ENCODE data around the gene ZNF398.

The ZNF398 gene

DNA sequence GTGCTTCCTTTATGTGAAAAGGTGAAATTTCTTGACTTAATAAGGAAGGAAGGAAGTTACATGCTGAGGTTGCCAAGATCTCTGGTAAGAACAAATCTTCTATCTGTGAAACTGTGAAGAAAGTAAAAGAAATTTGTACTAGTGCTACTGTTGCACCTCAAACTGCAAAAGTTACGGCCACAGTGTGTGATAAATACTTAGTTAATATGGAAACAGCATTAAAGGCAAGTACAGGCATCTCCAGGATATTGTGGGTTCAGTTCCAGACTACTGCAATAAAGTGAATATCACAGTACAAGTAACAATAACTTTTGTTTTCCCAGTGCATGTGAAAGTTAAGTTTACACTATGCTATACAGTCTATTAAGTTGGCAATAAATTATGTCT lies 25.3 kb downstream of the ZNF398 start:
- H3K4me3 ChIP-seq (ENCODE audit: low read depth, low read length) = no peak overlapping the region
- TF ChIP-seq MYC (IDR thresholded peaks at IDR 0.05; ENCODE audit: low read depth, low read length) (no peak), MAX (IDR thresholded peaks at IDR 0.05; ENCODE audit: low read depth, low read length) (no peak), POLR2A (IDR thresholded peaks at IDR 0.05; ENCODE audit: extremely low read depth, insufficient read length) (no peak)
- TF ChIP-seq, protein P1, sequence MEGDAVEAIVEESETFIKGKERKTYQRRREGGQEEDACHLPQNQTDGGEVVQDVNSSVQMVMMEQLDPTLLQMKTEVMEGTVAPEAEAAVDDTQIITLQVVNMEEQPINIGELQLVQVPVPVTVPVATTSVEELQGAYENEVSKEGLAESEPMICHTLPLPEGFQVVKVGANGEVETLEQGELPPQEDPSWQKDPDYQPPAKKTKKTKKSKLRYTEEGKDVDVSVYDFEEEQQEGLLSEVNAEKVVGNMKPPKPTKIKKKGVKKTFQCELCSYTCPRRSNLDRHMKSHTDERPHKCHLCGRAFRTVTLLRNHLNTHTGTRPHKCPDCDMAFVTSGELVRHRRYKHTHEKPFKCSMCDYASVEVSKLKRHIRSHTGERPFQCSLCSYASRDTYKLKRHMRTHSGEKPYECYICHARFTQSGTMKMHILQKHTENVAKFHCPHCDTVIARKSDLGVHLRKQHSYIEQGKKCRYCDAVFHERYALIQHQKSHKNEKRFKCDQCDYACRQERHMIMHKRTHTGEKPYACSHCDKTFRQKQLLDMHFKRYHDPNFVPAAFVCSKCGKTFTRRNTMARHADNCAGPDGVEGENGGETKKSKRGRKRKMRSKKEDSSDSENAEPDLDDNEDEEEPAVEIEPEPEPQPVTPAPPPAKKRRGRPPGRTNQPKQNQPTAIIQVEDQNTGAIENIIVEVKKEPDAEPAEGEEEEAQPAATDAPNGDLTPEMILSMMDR (IDR thresholded peaks at IDR 0.05; ENCODE audit: low read depth, low read length) = no peak
- no peak for DNase-seq (ENCODE audit: low read depth)

- TF ChIP-seq POLR2A (IDR thresholded peaks at IDR 0.05; ENCODE audit: extremely low read depth, insufficient read length) (no peak), MAX (IDR thresholded peaks at IDR 0.05; ENCODE audit: low read depth, low read length) (no peak), MYC (IDR thresholded peaks at IDR 0.05; ENCODE audit: low read depth, low read length) (no peak)
- TF ChIP-seq, protein P1 (IDR thresholded peaks at IDR 0.05; ENCODE audit: low read depth, low read length) = no peak
- H3K4me3 ChIP-seq (ENCODE audit: low read depth, low read length) = no peak overlapping the region
- no peak for DNase-seq (ENCODE audit: low read depth)
Observed at GRCh38 chr7:149175150-149175549, 27.9 kb downstream of the ZNF398 start.

- H3K4me3 ChIP-seq (ENCODE audit: low read depth, low read length) = no peak overlapping the region
- TF ChIP-seq, protein P1 (IDR thresholded peaks at IDR 0.05; ENCODE audit: low read depth, low read length) = no peak
- TF ChIP-seq MAX (IDR thresholded peaks at IDR 0.05; ENCODE audit: low read depth, low read length) (no peak), MYC (IDR thresholded peaks at IDR 0.05; ENCODE audit: low read depth, low read length) (no peak), POLR2A (IDR thresholded peaks at IDR 0.05; ENCODE audit: extremely low read depth, insufficient read length) (no peak)
- DNase-seq (ENCODE audit: low read depth) = no peak
Observed at GRCh38 chr7:149179241-149179640, 32.0 kb downstream of the ZNF398 start.

DNA sequence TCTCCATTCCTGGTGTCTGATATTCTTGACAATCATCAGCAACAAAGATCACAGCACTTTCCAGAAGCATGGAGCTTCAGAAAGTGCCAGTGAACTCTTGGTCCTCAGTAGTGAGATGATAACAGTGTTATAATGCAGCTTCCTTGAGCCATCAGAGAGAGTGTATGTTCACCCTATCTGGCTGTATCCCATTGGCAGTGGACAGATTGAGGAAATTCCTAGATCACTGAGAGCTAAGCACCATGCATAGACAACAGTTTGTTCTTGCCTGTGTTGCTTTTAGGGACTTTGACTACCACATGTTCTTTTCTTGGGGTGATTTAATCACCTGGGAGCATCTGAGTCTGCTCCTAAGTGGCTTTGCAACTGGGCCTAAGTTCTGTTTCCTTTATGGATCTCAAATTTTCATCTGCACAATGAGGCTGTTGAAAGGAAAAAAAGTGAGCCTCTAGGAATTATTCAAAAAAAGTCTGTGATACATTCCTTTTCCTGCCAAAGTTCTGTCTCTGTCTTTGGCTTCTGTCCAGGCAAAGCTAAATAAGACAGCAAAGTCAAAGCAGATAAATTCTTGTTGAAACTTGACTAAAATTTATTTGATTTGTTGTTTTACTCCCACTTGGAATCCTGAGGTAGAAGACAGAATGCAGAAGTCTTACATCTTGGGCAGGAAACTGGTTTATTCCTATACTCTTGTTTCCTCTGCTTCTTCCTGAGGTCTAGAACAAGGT lies 33.6 kb downstream of the ZNF398 start:
- DNase-seq (ENCODE audit: low read depth) = no peak
- TF ChIP-seq, protein P1 (IDR thresholded peaks at IDR 0.05; ENCODE audit: low read depth, low read length) = no peak
- TF ChIP-seq POLR2A (IDR thresholded peaks at IDR 0.05; ENCODE audit: extremely low read depth, insufficient read length) = no peak
- TF ChIP-seq MYC (IDR thresholded peaks at IDR 0.05; ENCODE audit: low read depth, low read length) = no peak
- no peak overlapping the region for H3K4me3 ChIP-seq (ENCODE audit: low read depth, low read length)

DNA sequence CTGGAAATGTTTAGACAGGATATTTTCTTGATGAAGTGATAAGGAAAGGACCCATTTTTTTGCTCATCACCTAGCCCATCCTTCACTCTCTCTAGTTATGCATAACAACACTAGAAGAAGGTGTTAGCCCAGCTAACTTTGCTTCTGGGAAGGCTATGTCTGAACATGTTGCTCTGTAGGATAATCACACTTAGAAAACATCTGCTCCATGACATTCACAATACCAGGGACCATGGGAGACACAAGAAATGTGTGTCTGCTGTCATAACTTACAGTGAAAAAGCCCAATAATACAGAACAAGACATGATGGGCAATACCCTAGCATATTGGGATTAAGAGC lies 34.2 kb downstream of the ZNF398 start:
- no peak overlapping the region for H3K4me3 ChIP-seq (ENCODE audit: low read depth, low read length)
- DNase-seq (ENCODE audit: low read depth) = no peak
- no peak for TF ChIP-seq POLR2A (IDR thresholded peaks at IDR 0.05; ENCODE audit: extremely low read depth, insufficient read length)
- no peak for TF ChIP-seq MYC (IDR thresholded peaks at IDR 0.05; ENCODE audit: low read depth, low read length)
- TF ChIP-seq, protein P1 (IDR thresholded peaks at IDR 0.05; ENCODE audit: low read depth, low read length) = no peak
- TF ChIP-seq MAX (IDR thresholded peaks at IDR 0.05; ENCODE audit: low read depth, low read length) = no peak

GRCh38 chr7:149184274-149184673 lies 37.0 kb downstream of the ZNF398 start:
- H3K4me3 ChIP-seq (ENCODE audit: low read depth, low read length) = no peak overlapping the region
- DNase-seq (ENCODE audit: low read depth) = no peak
- TF ChIP-seq MAX (IDR thresholded peaks at IDR 0.05; ENCODE audit: low read depth, low read length) = no peak

Data from NB4 (cell line).